Duodenal mucosa (tissue), 2 donors: ENCODE data around the gene GTF3A.

Source experiments
- H3K27ac ChIP-seq: one replicate; pipeline ENCODE4 v1.7.0; 2013; ENCODE audit warnings: low read depth, low read length
- H3K27me3 ChIP-seq, 2 donors: one replicate each; pipeline ENCODE4 v1.7.0; 2013; ENCODE audit warnings: low read length in 2 of 2, control low read depth in 1 of 2; ENCODE audit not compliant: insufficient read depth in 2 of 2, control insufficient read depth in 1 of 2
- H3K36me3 ChIP-seq, 2 donors: one replicate each; pipeline ENCODE4 v1.7.0; 2013; ENCODE audit warnings: low read length in 2 of 2, control low read depth in 1 of 2; ENCODE audit not compliant: insufficient read depth in 2 of 2, control insufficient read depth in 1 of 2
- H3K4me1 ChIP-seq, 2 donors: one replicate each; pipeline ENCODE4 v1.7.0; 2013; ENCODE audit warnings: low read length in 2 of 2, control low read depth in 1 of 2; ENCODE audit not compliant: insufficient read depth in 2 of 2, control insufficient read depth in 1 of 2
- H3K4me3 ChIP-seq, 2 donors: one replicate each; pipeline ENCODE4 v1.7.0; 2013; ENCODE audit warnings: low read length in 2 of 2, low read depth in 1 of 2
- H3K9ac ChIP-seq, 2 donors: one replicate each; pipeline ENCODE4 v1.7.0; 2013; ENCODE audit warnings: low read length in 2 of 2, low read depth in 1 of 2
- H3K9me3 ChIP-seq, 2 donors: one replicate each; pipeline ENCODE4 v1.7.0; 2013; ENCODE audit warnings: low read length in 2 of 2, control low read depth in 1 of 2; ENCODE audit not compliant: control insufficient read depth in 1 of 2

Gene GTF3A

DNA sequence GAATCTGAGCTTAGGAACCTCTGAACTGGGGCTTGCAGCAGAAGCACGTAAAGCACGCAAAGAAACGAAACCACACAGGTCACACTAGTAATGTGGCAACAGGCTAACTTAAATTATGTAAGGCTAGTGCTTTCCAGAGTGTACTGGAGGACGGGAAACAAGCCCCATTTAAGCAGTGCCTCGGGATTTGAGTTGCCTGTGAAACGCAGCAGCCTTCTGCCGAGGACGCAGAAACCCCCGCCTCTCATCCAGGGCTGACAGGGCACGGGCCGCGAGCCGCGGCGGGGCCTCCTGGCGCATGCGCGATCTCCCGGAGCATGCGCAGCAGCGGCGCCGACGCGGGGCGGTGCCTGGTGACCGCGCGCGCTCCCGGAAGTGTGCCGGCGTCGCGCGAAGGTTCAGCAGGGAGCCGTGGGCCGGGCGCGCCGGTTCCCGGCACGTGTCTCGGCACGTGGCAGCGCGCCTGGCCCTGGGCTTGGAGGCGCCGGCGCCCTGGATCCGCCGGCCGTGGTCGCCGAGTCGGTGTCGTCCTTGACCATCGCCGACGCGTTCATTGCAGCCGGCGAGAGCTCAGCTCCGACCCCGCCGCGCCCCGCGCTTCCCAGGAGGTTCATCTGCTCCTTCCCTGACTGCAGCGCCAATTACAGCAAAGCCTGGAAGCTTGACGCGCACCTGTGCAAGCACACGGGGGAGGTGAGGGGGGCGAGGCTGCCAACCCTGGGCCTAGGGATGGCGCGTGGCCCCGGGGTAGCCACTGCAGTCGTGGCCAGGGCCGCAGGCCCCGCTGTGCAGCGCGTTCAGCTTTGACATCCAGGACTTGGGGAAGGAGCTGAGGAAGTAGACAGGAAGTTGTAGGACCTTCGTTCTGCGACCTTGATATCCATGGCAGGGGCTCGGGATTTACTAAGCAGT is at the start of gene GTF3A:
TSS of gene GTF3A (plus strand) at position 374 of the 912 bp plus-strand sequence.
- Histone ChIP-seq H3K4me1 (peaks cover 35 to 36% of the 10 kb centered on the region in 2 donors), H3K27ac (peak within 1 kb of the TSS; percentile 81), H3K9me3 (no peaks in the 10 kb centered on the region)

DNA sequence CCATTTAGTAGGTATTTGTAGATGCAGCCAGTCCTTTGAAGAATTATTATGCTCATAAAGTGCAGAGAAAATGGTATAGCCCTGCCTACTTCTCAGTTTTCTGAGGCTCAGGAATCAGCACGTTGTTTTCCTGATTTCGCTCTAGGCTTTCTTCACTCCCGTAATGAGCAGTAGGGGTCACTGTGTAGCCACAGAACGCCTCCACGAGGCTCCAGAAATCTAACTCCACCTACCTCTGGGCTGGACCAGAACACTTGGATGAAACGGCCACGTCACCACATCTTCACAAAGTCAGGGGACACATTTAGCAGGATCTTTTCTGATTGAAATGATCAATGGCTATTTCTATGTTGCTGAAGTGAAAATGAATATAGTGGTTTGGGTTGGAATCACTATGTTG is 49.8 kb upstream of the GTF3A start:
- peak overlapping the region; percentile 32 to 53 for H3K4me3 ChIP-seq
- no peaks in the 10 kb centered on the region for H3K36me3 ChIP-seq
- no peaks in the 10 kb centered on the region for H3K27me3 ChIP-seq
- no peaks in the 10 kb centered on the region for H3K9me3 ChIP-seq
- peak overlapping the region in 1 of 2 donors; percentile 40 for H3K9ac ChIP-seq
- H3K27ac ChIP-seq = no peak overlapping the region
- peaks cover 21 to 30% of the 10 kb centered on the region in 2 donors for H3K4me1 ChIP-seq

More for the DNA sequence above, at the start of gene GTF3A:
- H3K36me3 ChIP-seq = peaks cover 10 to 19% of the 10 kb centered on the region in 2 donors
- peak within 1 kb of the TSS; percentile 78 to 86 for H3K4me3 ChIP-seq
- H3K9ac ChIP-seq = peak within 1 kb of the TSS; percentile 78 to 82
- no peaks in the 10 kb centered on the region for H3K27me3 ChIP-seq

DNA sequence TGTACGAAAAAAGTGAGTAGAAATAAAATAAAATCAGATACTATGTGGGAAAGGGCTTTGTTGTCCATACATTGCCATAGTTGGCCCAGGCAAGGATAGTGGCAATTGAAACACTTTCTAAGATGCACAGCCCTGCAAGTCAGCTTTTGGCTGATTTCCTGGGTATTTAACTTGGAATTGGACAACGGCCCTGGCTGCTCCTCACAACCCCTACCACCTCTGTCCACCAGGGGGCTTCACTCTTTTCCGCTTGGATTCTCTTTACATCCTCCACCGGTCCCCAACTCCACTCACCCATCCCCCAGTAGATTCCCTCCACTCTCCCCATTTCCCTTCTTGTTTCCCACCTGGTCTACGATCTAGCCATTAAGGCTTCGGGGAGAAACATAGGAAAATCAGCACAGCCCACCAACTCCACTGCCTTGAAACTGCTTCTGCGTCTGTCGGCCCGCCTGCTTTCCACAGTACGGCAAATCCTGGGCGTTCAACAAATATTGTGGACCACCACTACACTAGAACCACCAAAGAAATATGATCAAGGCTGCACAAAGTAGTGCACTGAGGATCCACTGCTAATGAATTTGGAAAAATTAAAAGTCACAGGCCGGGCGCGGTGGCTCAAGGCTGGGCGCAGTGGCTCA is 48.6 kb upstream of the GTF3A start:
- Histone ChIP-seq H3K27ac (no peak overlapping the region), H3K4me3 (no peak overlapping the region), H3K9me3 (no peaks in the 10 kb centered on the region), H3K4me1 (peaks cover 26 to 30% of the 10 kb centered on the region in 2 donors), H3K9ac (no peak overlapping the region), H3K36me3 (no peaks in the 10 kb centered on the region), H3K27me3 (no peaks in the 10 kb centered on the region)

DNA sequence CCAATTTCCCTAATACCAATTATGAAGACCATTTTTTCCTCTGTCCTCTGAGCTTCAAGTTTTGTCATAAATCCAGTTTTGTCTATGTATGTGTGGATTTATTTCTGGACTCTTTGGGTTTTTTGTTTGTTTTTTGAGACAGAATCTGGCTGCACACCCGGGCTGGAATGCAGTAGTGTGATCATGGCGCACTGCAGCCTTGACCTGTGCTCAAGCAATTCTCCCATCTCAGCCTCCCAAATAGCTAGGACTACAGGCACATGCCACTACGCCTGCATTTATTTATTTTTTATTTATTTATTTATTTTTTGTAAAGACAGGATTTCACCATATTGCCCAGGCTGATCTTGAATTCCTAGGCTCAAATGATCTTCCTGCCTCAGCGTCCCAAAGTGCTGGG is 45.3 kb upstream of the GTF3A start:
- Histone ChIP-seq H3K27me3 (no peaks in the 10 kb centered on the region), H3K36me3 (no peaks in the 10 kb centered on the region), H3K9ac (no peak overlapping the region), H3K4me3 (no peak overlapping the region), H3K4me1 (peaks cover 10 to 13% of the 10 kb centered on the region in 2 donors), H3K9me3 (no peaks in the 10 kb centered on the region), H3K27ac (no peak overlapping the region)

DNA sequence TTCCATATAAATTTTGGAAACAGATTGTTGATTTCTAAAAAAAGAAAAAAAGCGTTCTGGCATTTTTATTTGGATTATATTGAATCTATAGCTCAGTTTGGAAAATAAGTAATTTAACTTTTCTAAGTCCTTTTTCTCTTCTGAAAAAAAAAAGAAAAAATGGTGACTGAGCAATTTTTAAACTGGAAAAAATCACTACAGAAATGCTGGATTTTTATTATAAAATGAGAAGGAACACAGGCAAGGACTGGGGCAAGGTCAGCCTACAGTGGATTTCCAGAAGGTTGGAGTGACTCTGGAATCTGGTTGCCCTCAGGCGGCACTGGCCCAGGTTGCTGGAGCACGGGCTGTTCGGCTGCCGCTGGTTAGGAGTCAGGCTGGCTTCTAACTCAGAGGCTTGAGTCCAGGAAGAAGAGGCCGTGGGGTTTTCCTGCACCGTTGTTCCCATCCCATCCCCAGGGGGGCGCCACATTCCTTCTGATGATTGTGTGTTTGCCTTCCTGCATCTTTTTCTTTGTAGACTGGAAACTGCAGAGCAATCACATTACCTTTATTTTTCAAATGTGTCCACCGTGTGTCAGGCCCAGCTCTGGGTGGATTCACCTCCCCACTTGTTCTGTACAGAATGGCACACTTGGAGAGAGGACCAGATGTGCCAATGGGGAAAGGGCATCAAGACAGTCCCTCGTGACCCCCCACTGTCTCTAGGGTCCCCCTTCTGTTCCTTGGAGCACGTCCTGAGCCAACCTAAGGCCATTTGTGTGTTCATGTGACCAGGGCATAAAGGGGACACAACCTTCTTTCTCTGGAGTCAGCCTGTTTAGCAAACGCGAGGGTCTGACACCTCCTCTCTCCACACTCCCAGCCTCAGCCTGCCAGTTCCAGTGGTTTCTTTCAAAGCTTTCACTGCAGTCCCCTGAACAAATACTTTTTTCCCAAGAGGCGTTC is 44.5 kb upstream of the GTF3A start:
- Histone ChIP-seq H3K4me1 (peaks cover 5 to 6% of the 10 kb centered on the region in 2 donors), H3K4me3 (no peak overlapping the region), H3K27me3 (no peaks in the 10 kb centered on the region), H3K9me3 (no peaks in the 10 kb centered on the region), H3K9ac (peak overlapping the region in 1 of 2 donors; percentile 29), H3K36me3 (no peaks in the 10 kb centered on the region), H3K27ac (no peak overlapping the region)

DNA sequence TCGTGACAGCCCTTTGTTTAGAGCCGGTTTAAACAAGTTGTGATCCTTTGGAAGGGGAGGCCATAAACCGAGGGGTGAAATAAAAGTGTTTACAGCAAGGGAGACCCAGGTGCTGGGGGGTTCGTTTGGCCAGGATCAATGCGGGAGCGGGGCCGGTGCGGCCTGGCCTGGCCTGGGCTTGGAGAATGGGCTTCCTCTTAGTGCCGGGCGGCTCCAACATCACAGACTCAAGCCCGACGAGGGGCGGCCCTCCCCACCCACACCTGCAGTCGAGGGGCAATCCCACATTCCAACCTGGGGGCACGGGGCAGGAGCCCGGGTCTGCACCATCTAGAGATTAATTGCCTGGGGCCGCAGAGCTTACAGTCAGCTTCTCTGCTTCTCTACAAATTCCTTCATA is 42.8 kb upstream of the GTF3A start:
- Histone ChIP-seq H3K27ac (no peak overlapping the region), H3K36me3 (no peaks in the 10 kb centered on the region), H3K4me3 (no peak overlapping the region), H3K9ac (no peak overlapping the region), H3K4me1 (peaks cover 0 to 6% of the 10 kb centered on the region in 2 donors), H3K27me3 (no peaks in the 10 kb centered on the region), H3K9me3 (no peaks in the 10 kb centered on the region)

DNA sequence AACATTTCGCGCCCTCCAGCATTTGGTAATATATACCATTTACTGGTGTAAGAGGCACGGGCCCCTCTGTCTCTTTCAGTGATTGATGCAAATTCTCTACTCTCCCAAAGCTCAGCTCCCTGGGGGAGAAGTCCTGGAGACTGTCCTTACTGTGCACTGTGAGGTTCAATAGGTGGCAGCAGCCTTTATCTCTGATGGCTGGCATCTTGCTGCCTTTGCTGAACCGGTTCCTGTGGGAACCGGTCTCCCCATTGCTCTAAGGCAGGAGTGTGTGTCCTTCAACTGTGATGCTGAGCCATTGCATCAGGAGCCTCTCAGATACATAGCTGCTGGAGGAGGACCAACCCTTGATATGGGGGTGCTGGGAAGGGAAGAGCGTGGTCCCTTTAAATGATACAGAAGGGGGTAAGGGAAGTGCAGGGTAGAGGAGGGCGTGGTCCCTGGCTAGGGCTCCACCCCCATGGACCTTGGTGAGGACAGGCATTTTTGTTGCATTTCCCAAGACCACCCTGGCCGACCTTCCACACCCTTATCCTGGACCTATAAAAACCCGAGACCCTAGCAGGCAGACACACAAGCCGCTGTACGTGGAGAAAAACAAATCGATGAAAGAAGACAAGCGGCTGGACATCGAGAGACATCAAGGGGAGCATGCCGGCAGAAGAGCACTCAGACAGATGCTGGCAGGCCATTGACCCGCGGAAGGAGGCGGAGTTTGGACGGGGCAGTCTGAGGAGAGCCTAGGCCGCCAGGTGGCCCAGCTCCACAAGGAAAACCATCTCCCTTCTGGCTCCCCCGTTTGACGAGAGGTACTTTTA is 41.1 kb upstream of the GTF3A start:
- H3K9me3 ChIP-seq = no peaks in the 10 kb centered on the region
- H3K9ac ChIP-seq = no peak overlapping the region
- no peak overlapping the region for H3K4me3 ChIP-seq
- H3K27me3 ChIP-seq = no peaks in the 10 kb centered on the region
- no peaks in the 10 kb centered on the region for H3K36me3 ChIP-seq
- no peak overlapping the region for H3K27ac ChIP-seq
- peaks cover 0 to 6% of the 10 kb centered on the region in 2 donors for H3K4me1 ChIP-seq

DNA sequence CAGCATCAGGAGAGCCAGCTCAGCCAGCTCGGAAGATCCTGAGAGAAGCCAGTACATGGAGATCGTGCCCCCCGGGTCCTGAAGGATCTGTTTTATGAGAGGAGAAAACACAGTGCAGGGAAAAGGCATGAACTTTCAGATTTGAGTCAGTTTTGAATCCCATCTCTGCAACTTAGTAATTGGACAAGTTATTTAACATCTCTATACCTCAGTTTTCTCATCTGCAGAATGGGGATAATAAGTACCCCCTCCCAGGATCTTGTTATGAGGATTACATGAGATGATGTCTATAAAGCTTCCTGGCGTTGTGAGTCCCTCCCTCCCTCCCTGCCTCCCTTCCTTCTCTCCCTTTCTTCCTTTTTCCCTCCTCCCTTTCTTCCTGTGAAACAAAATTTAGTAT is 40.1 kb upstream of the GTF3A start:
- Histone ChIP-seq H3K4me1 (peaks cover 0 to 6% of the 10 kb centered on the region in 2 donors), H3K27ac (no peak overlapping the region), H3K9me3 (no peaks in the 10 kb centered on the region), H3K9ac (no peak overlapping the region), H3K4me3 (no peak overlapping the region), H3K27me3 (no peaks in the 10 kb centered on the region), H3K36me3 (no peaks in the 10 kb centered on the region)

DNA sequence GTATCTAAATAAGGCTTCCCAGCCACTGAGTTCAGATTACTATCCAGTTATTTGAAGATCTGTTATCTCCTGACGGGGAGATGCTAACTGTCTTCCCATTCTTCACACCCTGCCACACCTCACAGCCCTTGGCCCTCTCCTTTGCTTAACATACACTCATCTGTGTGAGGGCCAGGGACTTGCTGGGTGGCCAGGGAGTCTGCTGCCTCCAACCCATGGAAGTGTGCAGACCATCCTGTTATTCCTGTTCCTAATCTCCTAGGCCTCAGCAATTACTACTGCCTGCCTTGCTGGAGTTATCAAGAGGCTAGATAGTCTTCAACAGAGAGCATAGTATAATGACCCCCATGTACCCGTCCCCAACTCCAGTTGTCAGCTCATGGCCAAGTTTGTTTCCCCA is 36.2 kb upstream of the GTF3A start:
- Histone ChIP-seq H3K4me1 (no peaks in the 10 kb centered on the region), H3K27ac (no peak overlapping the region), H3K36me3 (no peaks in the 10 kb centered on the region), H3K9ac (no peak overlapping the region), H3K4me3 (no peak overlapping the region), H3K27me3 (no peaks in the 10 kb centered on the region), H3K9me3 (no peaks in the 10 kb centered on the region)
